ENCODE data around the gene RARG.

DNA sequence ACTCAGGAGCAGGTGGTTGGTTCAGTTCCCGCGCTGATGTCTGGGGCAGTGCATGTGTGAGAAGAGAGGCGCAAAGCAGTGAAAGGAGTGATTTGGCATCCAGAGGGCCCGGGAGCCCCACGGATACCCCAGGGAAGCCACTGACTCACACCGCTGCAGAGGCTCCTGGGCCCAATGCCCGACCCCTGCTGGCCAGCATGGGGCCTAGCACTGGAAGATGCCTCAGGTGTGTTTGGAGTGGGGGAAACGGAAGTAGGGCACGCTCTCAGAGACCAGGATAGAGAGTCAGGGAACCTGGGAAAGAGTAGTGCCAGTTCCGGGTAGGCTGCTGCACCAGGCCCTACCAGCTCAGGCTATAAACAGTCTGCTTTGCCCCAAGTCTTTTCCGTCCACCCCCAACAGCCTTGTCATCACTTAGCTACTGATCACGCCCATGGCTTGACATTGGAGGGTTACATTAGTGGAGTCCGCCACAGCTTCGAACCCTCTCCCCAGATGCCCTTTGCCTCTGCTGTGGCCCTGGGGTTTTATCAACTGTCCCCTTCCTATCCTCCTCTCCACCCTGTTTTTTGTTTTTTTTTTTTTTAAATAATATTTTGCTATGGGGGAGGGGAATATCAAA is 41.8 kb downstream of the RARG start:
- TF ChIP-seq CTCF (IDR thresholded peaks at IDR 0.05) (peak; percentile 53 to 73 (median 67)), POLR2A (IDR thresholded peaks at IDR 0.05) (peak in 1 of 3 donors; percentile 7)
